HepG2 (cell line): ENCODE results near the gene TAS1R1. TPM values are rescaled to one million over a fixed set of nuclear protein-coding genes. Genes with fewer than 3 reads are reported as not detected.

Source experiments
- CBFB ChIP-seq: sonication (generic); formaldehyde crosslinking; IDR thresholded peaks from 2 replicates; pipeline ENCODE4 v1.4.0; 2020; ENCODE audit warnings: missing genetic modification reagents
- DNMT1 ChIP-seq: sonication (generic); formaldehyde crosslinking; IDR thresholded peaks from 2 replicates; pipeline ENCODE4 v1.5.1; 2020; ENCODE audit warnings: mild to moderate bottlenecking, missing genetic modification reagents
- EED ChIP-seq: sonication (generic); formaldehyde crosslinking; IDR thresholded peaks from 2 replicates; pipeline ENCODE4 v1.5.0; 2020; ENCODE audit warnings: mild to moderate bottlenecking, missing genetic modification reagents
- HNF1B ChIP-seq: sonication (generic); formaldehyde crosslinking; IDR thresholded peaks from 2 replicates; pipeline ENCODE4 v1.5.1; 2020; ENCODE audit warnings: mild to moderate bottlenecking, moderate library complexity, missing genetic modification reagents
- IKZF4 ChIP-seq: sonication (generic); formaldehyde crosslinking; IDR thresholded peaks from 2 replicates; pipeline ENCODE4 v1.5.1; 2020; ENCODE audit warnings: borderline replicate concordance, mild to moderate bottlenecking, low read depth, missing genetic modification reagents; ENCODE audit errors: not compliant biosample characterization
- KDM5B ChIP-seq: sonication (generic); formaldehyde crosslinking; IDR thresholded peaks from 2 replicates; pipeline ENCODE4 v1.4.0; 2020; ENCODE audit warnings: missing genetic modification reagents, mild to moderate bottlenecking, borderline replicate concordance
- MEF2D ChIP-seq: sonication (generic); formaldehyde crosslinking; IDR thresholded peaks from 2 replicates; pipeline ENCODE4 v1.5.1; 2020; ENCODE audit warnings: mild to moderate bottlenecking, missing genetic modification reagents
- NR1H2 ChIP-seq: sonication (generic); formaldehyde crosslinking; IDR thresholded peaks from 2 replicates; pipeline ENCODE4 v1.8.1; 2022; ENCODE audit warnings: low read depth, missing genetic modification reagents, borderline replicate concordance
- NR2F1 ChIP-seq, 2 experiments: fragments of 450-650 bp in 1 of 2; formaldehyde crosslinking in 1 of 2; IDR thresholded peaks; 2 replicates each; pipeline versions ENCODE4 v1.5.0 to v1.6.1; 2016 to 2020; ENCODE audit warnings: mild to moderate bottlenecking in 1 of 2, missing compliant biosample characterization in 1 of 2, missing genetic modification reagents in 1 of 2, moderate library complexity in 1 of 2
- PHF20 ChIP-seq: sonication (generic); formaldehyde crosslinking; IDR thresholded peaks from 2 replicates; pipeline ENCODE4 v1.5.0; 2020; ENCODE audit warnings: mild to moderate bottlenecking, missing genetic modification reagents
- POLR2AphosphoS5 ChIP-seq: IDR thresholded peaks from 2 replicates; pipeline ENCODE4 v1.6.1; 2012; ENCODE audit warnings: low read depth, low read length
- RFXAP ChIP-seq: sonication (generic); formaldehyde crosslinking; IDR thresholded peaks from 2 replicates; pipeline ENCODE4 v1.4.0; 2020; ENCODE audit warnings: missing genetic modification reagents, borderline replicate concordance
- RNF2 ChIP-seq: fragments of 450-650 bp; conservative IDR thresholded peaks from 2 replicates; pipeline ENCODE4 v1.6.1; 2016; ENCODE audit warnings: low read depth
- SAP130 ChIP-seq: IDR thresholded peaks from 2 replicates; pipeline ENCODE4 v1.6.1; 2016; ENCODE audit warnings: low read depth
- SATB2 ChIP-seq: sonication (generic); formaldehyde crosslinking; IDR thresholded peaks from 2 replicates; pipeline ENCODE4 v1.5.0; 2020; ENCODE audit warnings: missing genetic modification reagents
- SPEN ChIP-seq: sonication (generic); formaldehyde crosslinking; IDR thresholded peaks from 2 replicates; pipeline ENCODE4 v1.5.1; 2020; ENCODE audit warnings: low read depth, mild to moderate bottlenecking, missing genetic modification reagents
- STAT6 ChIP-seq: sonication (generic); formaldehyde crosslinking; IDR thresholded peaks from 2 replicates; pipeline ENCODE4 v1.4.0; 2020; ENCODE audit warnings: missing genetic modification reagents, mild to moderate bottlenecking, borderline replicate concordance
- WIZ ChIP-seq: sonication (generic); formaldehyde crosslinking; IDR thresholded peaks from 2 replicates; pipeline ENCODE4 v1.5.1; 2020; ENCODE audit warnings: mild to moderate bottlenecking, missing genetic modification reagents
- ZFYVE20 ChIP-seq: sonication (generic); formaldehyde crosslinking; IDR thresholded peaks from 2 replicates; pipeline ENCODE4 v1.8.0; 2023; ENCODE audit warnings: low read depth, mild to moderate bottlenecking, moderate library complexity, missing genetic modification reagents, borderline replicate concordance
- ZSCAN22 ChIP-seq: sonication (generic); formaldehyde crosslinking; IDR thresholded peaks from 2 replicates; pipeline ENCODE4 v1.4.0; 2020; ENCODE audit warnings: mild to moderate bottlenecking, missing genetic modification reagents
- polyA plus RNA-seq, 8 experiments: library from polyadenylated mRNA; depleted of rRNA in 3 of 8; stranded (reverse) in 7 of 8; unstranded in 1 of 8; fragments of >200 nt; fragmentation: Illumina TruSeq in 4 of 8; extraction: Trizol in 4 of 8; gene quantifications; 2 replicates each; pipeline versions ENCODE4 v1.2.1 to v1.2.3, GENCODE V29; 2011 to 2016; ENCODE audit warnings: low read depth in 4 of 8, missing spikeins in 1 of 8, mixed read lengths in 1 of 8; ENCODE audit not compliant: insufficient read depth in 1 of 8
- total RNA-seq, 5 experiments: library from RNA; depleted of rRNA; stranded (reverse); fragments of >200 nt; fragmentation: Illumina TruSeq; extraction: Trizol; gene quantifications; 2 replicates each; pipeline ENCODE4 v1.2.3, GENCODE V29; 2016; ENCODE audit warnings: low read depth in 1 of 5
- TF ChIP-seq, protein P1 (sequence below): sonication (generic); formaldehyde crosslinking; IDR thresholded peaks from 2 replicates; pipeline ENCODE4 v1.8.0; 2022; ENCODE audit warnings: missing genetic modification reagents, mild to moderate bottlenecking, borderline replicate concordance
- TF ChIP-seq, protein P2 (sequence below): sonication (generic); formaldehyde crosslinking; IDR thresholded peaks from 2 replicates; pipeline ENCODE4 v1.5.0; 2020; ENCODE audit warnings: mild to moderate bottlenecking, missing genetic modification reagents

TAS1R1 gene
- total and polyA plus RNA-seq, 2 of the 13 experiments (the other 11 are each of a cell fraction or from before 2014, with no cell fraction given), result 1.4 to 1.6 TPM

DNA sequence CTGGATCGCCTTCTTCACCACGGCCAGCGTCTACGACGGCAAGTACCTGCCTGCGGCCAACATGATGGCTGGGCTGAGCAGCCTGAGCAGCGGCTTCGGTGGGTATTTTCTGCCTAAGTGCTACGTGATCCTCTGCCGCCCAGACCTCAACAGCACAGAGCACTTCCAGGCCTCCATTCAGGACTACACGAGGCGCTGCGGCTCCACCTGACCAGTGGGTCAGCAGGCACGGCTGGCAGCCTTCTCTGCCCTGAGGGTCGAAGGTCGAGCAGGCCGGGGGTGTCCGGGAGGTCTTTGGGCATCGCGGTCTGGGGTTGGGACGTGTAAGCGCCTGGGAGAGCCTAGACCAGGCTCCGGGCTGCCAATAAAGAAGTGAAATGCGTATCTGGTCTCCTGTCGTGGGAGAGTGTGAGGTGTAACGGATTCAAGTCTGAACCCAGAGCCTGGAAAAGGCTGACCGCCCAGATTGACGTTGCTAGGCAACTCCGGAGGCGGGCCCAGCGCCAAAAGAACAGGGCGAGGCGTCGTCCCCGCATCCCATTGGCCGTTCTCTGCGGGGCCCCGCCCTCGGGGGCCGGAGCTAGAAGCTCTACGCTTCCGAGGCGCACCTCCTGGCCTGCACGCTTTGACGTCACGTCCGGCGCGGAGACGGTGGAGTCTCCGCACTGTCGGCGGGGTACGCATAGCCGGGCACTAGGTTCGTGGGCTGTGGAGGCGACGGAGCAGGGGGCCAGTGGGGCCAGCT, 24.4 kb downstream of the TAS1R1 start, which contains the start of gene ZBTB48 (continued):
- TF ChIP-seq SATB2 (CRISPR knock-in tag) (no peak), KDM5B (CRISPR knock-in tag) (peak; percentile 53; the same call in 1 of the 2 replicates), RNF2 (peak; percentile 82), NR1H2 (CRISPR knock-in tag) (no peak), STAT6 (CRISPR knock-in tag) (peak; percentile 65; the same call in 1 of the 2 replicates), SPEN (peak; percentile 73; the same call in 1 of the 2 replicates), RFXAP (CRISPR knock-in tag) (no peak), DNMT1 (CRISPR knock-in tag) (no peak), NR2F1 (CRISPR knock-in tag; IDR thresholded peaks at IDR 0.05) (peak; percentile 14 to 58; a peak in 1 of 4 replicates), WIZ (CRISPR knock-in tag) (no peak), CBFB (peak; percentile 13; the same call in 1 of the 2 replicates), HNF1B (peak; percentile 79), PHF20 (CRISPR knock-in tag) (peak; percentile 70), ZSCAN22 (CRISPR knock-in tag) (no peak), ZFYVE20 (CRISPR knock-in tag) (no peak), IKZF4 (CRISPR knock-in tag) (peak; percentile 14), SAP130 (peak; percentile 64), EED (CRISPR knock-in tag) (peak; percentile 81; the same call in 1 of the 2 replicates), MEF2D (no peak), POLR2AphosphoS5 (peak; percentile 81)
- TF ChIP-seq, protein P1, sequence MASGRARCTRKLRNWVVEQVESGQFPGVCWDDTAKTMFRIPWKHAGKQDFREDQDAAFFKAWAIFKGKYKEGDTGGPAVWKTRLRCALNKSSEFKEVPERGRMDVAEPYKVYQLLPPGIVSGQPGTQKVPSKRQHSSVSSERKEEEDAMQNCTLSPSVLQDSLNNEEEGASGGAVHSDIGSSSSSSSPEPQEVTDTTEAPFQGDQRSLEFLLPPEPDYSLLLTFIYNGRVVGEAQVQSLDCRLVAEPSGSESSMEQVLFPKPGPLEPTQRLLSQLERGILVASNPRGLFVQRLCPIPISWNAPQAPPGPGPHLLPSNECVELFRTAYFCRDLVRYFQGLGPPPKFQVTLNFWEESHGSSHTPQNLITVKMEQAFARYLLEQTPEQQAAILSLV (CRISPR knock-in tag), result no peak
- TF ChIP-seq, protein P2, sequence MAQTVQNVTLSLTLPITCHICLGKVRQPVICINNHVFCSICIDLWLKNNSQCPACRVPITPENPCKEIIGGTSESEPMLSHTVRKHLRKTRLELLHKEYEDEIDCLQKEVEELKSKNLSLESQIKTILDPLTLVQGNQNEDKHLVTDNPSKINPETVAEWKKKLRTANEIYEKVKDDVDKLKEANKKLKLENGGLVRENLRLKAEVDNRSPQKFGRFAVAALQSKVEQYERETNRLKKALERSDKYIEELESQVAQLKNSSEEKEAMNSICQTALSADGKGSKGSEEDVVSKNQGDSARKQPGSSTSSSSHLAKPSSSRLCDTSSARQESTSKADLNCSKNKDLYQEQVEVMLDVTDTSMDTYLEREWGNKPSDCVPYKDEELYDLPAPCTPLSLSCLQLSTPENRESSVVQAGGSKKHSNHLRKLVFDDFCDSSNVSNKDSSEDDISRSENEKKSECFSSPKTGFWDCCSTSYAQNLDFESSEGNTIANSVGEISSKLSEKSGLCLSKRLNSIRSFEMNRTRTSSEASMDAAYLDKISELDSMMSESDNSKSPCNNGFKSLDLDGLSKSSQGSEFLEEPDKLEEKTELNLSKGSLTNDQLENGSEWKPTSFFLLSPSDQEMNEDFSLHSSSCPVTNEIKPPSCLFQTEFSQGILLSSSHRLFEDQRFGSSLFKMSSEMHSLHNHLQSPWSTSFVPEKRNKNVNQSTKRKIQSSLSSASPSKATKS, result no peak
